WERI-Rb-1 (cell line): ENCODE data around the gene ADGRG1.

Source experiments
- DNase-seq: peaks from one replicate; pipeline ENCODE4 v3.0.0-alpha.2; 2020
- H3K27ac ChIP-seq: fragments of 250-450 bp; sonication (Bioruptor Pico); 2 replicates; pipeline ENCODE4 v1.5.1; 2020; ENCODE audit warnings: mild to moderate bottlenecking, moderate library complexity
- H3K27me3 ChIP-seq: fragments of 250-450 bp; sonication (Bioruptor Pico); 2 replicates; pipeline ENCODE4 v1.5.1; 2021; ENCODE audit warnings: mild to moderate bottlenecking, low read depth, moderate library complexity; ENCODE audit not compliant: insufficient read depth, severe bottlenecking
- H3K36me3 ChIP-seq: fragments of 250-450 bp; sonication (Bioruptor Pico); 2 replicates; pipeline ENCODE4 v1.5.1; 2020; ENCODE audit warnings: mild to moderate bottlenecking, moderate library complexity
- H3K4me3 ChIP-seq: 2 replicates; pipeline ENCODE4 v1.5.1; 2011; ENCODE audit warnings: low read depth, mild to moderate bottlenecking, control low read depth, low read length
- H3K9me3 ChIP-seq: fragments of 250-450 bp; sonication (Bioruptor Pico); 2 replicates; pipeline ENCODE4 v1.5.1; 2021; ENCODE audit warnings: mild to moderate bottlenecking, moderate library complexity; ENCODE audit not compliant: severe bottlenecking
- TF ChIP-seq, protein P1 (sequence below): IDR thresholded peaks from 2 replicates; pipeline ENCODE4 v1.5.1; 2011; ENCODE audit warnings: low read depth, mild to moderate bottlenecking, control low read depth, inconsistent platforms, low read length

ADGRG1 gene

DNA sequence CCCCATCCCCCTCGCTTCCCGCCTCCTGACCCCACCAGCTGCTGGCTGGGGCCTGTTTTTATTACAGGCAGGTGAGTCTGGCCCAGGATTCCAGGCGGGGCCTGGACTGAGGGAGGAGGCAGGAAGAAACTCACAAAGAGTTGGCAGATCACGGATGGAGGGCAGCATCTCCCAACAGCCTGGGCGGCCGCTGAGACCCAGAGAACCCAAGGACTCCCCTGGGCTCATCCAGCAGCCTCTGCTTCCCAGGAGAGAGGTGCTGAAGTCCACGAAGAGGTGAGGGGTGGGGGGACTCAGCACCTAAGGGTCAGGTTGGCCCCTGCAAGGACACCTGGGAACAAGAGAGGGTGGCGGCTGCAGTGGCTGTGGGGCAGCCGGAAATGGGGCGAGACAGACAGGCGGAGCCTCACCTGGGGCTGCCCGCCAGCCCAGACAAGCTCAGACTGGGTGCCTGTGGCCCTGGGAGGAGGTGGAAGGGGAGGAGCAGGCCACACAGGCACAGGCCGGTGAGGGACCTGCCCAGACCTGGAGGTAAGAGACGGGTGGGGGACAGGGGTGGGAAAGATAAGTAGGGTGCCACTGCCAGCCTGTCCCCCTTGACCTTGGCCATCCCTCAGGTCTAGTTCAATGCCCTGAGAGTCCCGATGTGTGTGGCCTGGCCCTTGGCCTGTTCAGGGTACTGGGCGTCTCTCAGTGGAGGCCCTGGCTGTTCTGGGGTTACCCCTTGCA lies 8.7 kb upstream of the ADGRG1 start:
- DNase-seq: no peak
- no peaks in the 10 kb centered on the region for H3K36me3 ChIP-seq
- H3K4me3 ChIP-seq: no peak overlapping the region
- no peaks in the 10 kb centered on the region for H3K27me3 ChIP-seq
- no peaks in the 10 kb centered on the region for H3K9me3 ChIP-seq
- TF ChIP-seq, protein P1, sequence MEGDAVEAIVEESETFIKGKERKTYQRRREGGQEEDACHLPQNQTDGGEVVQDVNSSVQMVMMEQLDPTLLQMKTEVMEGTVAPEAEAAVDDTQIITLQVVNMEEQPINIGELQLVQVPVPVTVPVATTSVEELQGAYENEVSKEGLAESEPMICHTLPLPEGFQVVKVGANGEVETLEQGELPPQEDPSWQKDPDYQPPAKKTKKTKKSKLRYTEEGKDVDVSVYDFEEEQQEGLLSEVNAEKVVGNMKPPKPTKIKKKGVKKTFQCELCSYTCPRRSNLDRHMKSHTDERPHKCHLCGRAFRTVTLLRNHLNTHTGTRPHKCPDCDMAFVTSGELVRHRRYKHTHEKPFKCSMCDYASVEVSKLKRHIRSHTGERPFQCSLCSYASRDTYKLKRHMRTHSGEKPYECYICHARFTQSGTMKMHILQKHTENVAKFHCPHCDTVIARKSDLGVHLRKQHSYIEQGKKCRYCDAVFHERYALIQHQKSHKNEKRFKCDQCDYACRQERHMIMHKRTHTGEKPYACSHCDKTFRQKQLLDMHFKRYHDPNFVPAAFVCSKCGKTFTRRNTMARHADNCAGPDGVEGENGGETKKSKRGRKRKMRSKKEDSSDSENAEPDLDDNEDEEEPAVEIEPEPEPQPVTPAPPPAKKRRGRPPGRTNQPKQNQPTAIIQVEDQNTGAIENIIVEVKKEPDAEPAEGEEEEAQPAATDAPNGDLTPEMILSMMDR: no peak
- H3K27ac ChIP-seq: no peak overlapping the region

DNA sequence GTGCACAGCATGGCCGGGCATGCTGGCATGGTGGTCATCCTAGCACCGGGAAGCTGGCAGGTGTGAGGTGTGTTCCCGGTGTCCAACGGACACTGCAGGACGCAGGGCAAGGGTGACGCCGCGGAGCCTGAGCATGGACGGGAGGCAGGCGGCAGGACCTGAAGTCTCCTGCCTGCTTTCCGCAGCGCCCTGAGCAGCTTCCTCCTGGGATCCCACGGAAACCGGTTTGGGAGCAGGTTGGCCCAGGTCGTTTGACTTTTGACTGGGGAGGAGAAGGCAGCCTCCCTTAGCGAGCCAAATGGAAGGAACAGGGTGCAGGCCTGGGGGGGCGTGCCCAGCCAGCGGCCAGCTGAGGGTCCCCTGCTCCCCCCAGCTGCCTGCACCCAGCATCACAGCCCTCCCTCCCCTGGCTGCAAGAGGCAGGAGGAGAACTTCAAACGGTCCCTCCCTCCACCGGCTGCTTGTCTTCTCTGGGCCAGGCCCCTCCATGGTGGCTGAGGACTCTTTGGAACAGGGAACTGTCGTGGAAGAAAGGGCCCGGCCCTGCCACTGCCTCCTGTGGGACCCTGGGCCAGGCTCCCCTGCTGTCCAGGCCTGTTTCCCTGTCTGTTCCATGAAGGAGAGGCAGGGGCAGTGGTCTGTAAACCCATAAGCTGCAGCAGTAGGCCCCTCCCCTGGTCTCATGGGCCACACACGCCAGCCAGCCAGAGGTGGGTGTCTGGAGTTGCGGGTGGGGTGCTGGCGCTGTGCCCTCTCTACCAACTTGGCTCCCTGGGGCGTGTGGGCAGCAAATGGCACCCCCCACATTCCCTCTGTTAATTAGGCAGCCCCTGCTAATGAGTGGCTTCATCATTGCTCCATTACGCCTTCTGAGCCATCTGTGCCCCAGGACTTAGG lies 7.8 kb upstream of the ADGRG1 start:
- Histone ChIP-seq H3K27ac (no peak overlapping the region), H3K36me3 (no peaks in the 10 kb centered on the region), H3K27me3 (no peaks in the 10 kb centered on the region), H3K9me3 (no peaks in the 10 kb centered on the region), H3K4me3 (no peak overlapping the region)
- TF ChIP-seq, protein P1: no peak
- DNase-seq: no peak

DNA sequence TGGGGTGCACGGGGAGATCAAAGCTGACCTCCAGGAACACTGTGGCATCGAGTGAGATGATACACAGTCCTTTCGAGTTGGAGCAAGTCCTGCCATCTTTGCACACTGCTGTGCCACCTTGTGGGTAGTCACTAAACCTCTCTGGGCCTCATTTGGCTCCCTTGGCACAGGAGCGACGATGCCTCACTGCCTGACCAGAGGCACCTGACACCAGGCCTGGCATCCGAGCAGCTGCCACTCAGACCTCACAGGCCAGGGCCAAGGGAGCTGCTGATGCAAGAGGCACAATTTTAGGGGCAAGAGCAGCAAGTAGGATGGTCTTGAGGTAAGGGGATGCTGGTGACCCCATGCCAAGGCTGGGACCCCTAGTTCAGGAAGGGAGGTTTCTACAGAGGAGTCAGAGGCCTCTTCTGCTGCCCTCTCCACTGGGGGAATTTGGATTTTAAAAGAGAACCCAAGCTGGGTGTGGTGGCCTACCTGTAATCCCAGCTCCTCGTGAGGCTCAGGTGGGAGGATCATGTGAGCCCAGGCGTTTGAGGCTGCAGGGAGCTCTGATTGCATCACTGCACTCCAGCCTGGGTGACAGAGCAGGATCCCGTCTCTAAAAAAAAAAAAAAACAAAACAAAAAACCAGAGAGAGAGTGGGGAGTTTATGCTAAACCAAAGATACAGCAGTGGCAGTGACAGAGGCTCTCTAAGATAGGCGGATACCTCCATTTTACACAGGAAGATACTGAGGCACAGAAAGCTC lies 6.7 kb upstream of the ADGRG1 start:
- H3K27me3 ChIP-seq: no peaks in the 10 kb centered on the region
- no peak for DNase-seq
- TF ChIP-seq, protein P1: no peak
- H3K9me3 ChIP-seq: no peaks in the 10 kb centered on the region
- no peak overlapping the region for H3K4me3 ChIP-seq
- H3K27ac ChIP-seq: no peak overlapping the region
- H3K36me3 ChIP-seq: no peaks in the 10 kb centered on the region

DNA sequence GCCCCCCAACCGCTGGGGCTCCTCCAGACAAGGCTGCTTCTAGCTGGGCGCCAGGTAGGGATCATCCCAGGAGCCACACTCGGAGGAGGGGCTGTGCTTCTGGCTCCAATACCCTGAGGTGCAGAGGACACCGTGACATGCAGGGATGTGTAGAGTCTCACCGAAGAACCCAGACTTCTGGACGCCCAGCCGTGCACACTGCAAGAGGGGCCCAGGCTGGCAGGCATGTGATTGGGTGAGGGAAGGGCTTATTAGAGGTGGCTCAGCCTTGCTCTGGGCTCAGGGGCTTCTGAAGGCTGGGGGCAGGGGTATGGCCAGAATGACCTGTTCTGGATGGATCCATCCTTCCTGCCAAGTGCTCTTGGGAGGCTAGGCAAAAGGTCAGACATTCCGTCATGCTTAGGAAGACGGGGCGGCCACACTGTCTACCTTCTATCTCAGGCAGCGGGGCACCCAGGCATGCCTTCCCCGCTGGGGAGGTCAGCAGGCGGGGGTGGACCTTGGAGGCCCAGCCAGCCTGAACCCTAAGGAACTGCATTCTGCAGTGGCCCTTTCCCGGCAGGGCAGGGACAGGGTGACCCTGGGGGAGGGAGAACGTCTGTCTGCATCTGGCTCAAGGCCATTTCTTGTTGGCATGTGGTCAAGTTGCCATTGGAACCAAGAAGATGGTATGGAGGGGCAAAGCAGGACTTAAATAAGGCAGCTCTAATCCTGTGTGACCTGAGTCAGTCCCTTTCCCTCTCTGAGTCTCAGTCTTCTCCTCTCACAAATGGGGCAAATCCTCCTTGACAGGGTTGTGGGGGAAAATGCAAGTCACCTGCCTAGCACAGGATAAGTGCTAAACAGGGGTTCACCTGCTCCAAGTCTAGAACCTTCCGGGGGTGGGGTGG lies 5.8 kb upstream of the ADGRG1 start:
- Histone ChIP-seq H3K27ac (no peak overlapping the region), H3K27me3 (no peaks in the 10 kb centered on the region), H3K36me3 (no peaks in the 10 kb centered on the region), H3K9me3 (no peaks in the 10 kb centered on the region), H3K4me3 (no peak overlapping the region)
- TF ChIP-seq, protein P1: no peak
- no peak for DNase-seq
